SK-N-SH (cell line): ENCODE results near the gene LAMA1.

Experiments used
- CTCF ChIP-seq: fragments of 200-600 bp; sonication (generic); IDR thresholded peaks from 2 replicates; pipeline ENCODE4 v1.6.1; 2017; ENCODE audit warnings: antibody characterized with exemption, mild to moderate bottlenecking, moderate library complexity
- EP300 ChIP-seq, 2 experiments: IDR thresholded peaks; 2 replicates each; pipeline versions ENCODE4 v1.4.0 to v1.6.1; 2012; ENCODE audit warnings: borderline replicate concordance in 1 of 2, low read depth in 1 of 2, low read length in 1 of 2
- IRF3 ChIP-seq: fragments of 150-350 bp; IDR thresholded peaks from 2 replicates; pipeline ENCODE4 v1.6.1; 2016; ENCODE audit warnings: mild to moderate bottlenecking, low read depth, low read length
- PBX3 ChIP-seq: IDR thresholded peaks from 2 replicates; pipeline ENCODE4; 2012
- POLR2AphosphoS5 ChIP-seq: IDR thresholded peaks from 2 replicates; pipeline ENCODE4 v1.6.1; 2012; ENCODE audit warnings: low read depth, low read length
- SIN3A ChIP-seq: IDR thresholded peaks from 2 replicates; pipeline ENCODE4 v1.6.1; 2012; ENCODE audit warnings: low read depth, mild to moderate bottlenecking, low read length, moderate library complexity, borderline replicate concordance

GRCh38 chr18:7020995-7021777, 96.4 kb downstream of the LAMA1 start:
- TF ChIP-seq CTCF (no peak), IRF3 (no peak), POLR2AphosphoS5 (no peak), SIN3A (no peak), EP300 (IDR thresholded peaks at IDR 0.05; ENCODE audit: borderline replicate concordance in 1 of 2, low read depth in 1 of 2, low read length in 1 of 2) (no peak), PBX3 (no peak)
